HG03439 (cell line): ENCODE results near the gene ITSN2.

ENCODE experiments used
- ATAC-seq: cut with Tn5 transposase; IDR thresholded peaks from one replicate; pipeline ENCODE4 v1.9.1; 2021; ENCODE audit warnings: mild to moderate bottlenecking, moderate library complexity; ENCODE audit not compliant: unreplicated experiment

Gene ITSN2

GRCh38 chr2:24190503-24190902 is 169.8 kb downstream of the ITSN2 start:
- ATAC-seq: no peak

- ATAC-seq: no peak
Measured at GRCh38 chr2:24189551-24189950, 170.8 kb downstream of the ITSN2 start.

DNA sequence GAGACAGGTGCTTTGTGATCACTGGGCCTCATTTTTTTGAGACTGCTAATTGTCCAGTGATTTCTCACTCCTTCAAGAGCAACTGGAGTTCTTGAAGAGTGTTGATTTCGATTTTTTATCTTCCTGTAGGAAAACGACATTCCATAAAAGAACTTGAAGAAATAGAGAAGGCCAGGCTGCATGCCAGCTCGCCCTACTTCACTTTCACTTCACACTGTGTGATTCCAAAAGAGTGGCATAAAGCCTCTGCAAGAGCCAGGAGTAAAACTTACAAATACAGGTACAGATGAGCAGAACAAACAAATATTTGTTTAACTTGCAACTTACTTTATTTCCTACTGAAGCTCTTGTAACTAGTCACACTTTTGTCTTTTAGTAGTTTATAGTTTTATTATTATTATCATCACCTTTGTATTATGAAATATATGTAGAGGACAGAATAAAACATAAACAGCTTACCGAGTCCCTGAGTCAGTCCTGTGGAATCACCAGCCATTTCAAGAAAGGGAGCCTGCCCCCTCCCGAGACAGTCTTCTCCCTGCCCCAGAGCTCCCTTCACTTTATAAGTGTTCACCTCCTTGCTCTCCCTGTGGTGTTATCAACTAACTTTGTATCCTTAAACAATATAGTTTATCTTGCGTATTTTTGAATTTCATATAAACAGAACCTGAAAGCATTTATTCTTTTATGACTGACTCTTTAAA is 176.8 kb downstream of the ITSN2 start:
- no peak for ATAC-seq

DNA sequence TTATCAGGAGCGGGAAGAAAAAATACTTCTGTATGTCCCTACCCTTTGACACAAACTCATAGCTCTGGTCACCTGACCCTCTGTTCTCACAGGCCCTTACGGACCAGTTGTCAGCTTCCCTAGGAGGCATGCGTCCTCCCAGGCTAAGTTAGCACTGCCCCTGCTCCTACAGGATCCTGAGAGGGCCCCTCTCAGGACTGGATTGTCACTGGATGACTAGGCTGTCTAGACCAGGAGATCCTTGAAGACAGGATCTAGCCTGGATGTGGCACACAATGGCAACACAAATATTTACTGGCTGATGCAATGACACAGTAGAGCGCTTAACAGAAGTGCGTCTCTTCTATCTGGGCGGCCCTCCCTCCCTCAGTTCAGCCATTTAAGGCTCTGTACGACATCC is 177.8 kb downstream of the ITSN2 start:
- no peak for ATAC-seq

DNA sequence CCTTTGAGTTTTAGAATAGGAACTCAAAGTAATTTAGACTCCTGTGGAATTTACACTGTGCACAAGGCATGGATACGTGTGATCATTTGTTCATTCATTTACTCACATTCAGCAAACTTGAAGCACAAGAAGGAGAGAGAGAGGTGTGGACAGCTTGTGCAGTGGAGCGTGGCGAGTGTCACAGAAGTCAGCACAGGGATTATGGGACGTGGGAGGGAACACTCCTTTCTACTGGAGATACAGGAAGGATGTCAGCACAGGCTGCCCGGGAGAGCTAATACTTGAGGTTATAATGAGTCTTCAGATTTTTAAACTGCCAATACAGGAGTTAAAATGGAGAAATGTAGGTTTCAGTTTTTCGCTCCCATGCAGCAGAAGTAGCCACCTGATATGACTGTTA is 178.5 kb downstream of the ITSN2 start:
- ATAC-seq: no peak

- no peak for ATAC-seq
Measured at GRCh38 chr2:24179683-24180082, 180.7 kb downstream of the ITSN2 start.

GRCh38 chr2:24176326-24176725 is 184.0 kb downstream of the ITSN2 start:
- ATAC-seq: no peak

DNA sequence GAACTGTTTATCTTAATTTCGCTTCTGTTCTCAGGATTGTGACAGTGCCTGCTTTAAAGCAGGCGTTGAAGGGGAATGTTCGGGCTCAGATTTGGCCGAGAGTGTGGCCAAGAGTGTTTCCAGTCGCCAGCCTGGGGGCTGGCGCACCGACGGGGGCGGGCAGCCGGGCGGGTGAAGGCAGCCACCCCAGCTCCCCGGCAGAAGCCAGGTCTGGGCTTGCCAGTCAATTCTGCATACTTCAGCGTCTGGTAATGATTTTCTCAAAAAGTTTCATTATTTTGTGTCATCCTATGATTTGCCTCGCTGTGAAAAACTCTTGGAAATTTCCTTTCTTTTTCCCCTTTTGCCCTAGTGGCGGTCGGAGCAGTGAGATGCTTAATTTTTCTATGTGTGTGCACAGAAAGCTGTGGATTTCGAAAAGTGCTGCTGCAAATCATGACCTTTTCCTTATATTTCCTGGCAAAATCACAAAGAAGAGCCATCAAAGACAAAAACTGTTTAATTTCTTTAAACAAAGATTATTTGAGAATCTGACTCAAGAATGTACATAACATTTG is 184.6 kb downstream of the ITSN2 start:
- no peak for ATAC-seq

- ATAC-seq: no peak
Measured at GRCh38 chr2:24174851-24175277, 185.5 kb downstream of the ITSN2 start, which contains the start of gene FAM228A. TSS of gene FAM228A (plus strand) at chr2:24175053. CDS start at chr2:24175481, 428 bp downstream.

GRCh38 chr2:24169023-24169422 is 191.3 kb downstream of the ITSN2 start:
- ATAC-seq: no peak

- no peak for ATAC-seq
Measured at GRCh38 chr2:24164416-24164973, 195.8 kb downstream of the ITSN2 start.

GRCh38 chr2:24163601-24164000 is 196.7 kb downstream of the ITSN2 start:
- ATAC-seq: no peak

DNA sequence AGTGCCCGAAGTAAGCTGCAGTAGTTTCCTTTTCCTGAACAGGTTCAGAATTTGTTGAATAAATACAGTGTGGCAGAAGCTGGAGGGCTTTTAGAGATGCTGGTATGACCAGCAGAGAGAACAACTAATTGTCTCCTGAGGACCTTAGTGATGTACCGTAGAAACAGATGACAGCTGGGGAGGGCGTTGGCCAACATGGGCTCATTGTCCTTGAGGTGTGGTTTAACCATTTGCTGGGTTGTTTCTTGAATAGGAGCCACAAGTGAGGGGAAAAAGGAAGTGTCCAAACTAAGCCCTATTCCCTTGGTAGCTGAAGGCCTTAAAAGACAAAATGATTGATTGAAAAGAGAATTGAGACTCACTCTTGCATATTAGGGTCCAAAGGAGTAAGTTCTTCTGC is 197.2 kb downstream of the ITSN2 start:
- no peak for ATAC-seq

GRCh38 chr2:24162494-24162893 is 197.8 kb downstream of the ITSN2 start:
- no peak for ATAC-seq

GRCh38 chr2:24160761-24161160 is 199.6 kb downstream of the ITSN2 start:
- ATAC-seq: no peak

DNA sequence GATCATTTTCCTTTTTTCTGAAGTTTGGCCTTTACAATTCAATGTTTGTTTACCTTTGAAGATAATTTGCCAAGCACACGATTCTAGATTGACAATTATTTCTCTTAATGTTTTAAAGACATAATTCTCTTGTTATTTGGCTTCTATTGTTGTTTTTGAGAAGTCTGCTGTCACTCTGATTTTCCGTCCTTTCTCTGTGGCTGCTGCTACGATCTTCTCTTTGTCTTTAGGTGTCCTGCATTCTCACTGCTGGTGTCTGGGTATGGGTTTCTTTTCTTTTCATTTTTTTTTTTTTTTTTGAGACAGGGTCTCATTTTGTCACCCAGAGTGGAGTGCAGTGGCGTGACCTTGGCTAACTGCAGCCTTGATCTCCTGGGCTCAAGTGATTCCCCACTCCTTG is 200.6 kb downstream of the ITSN2 start:
- no peak for ATAC-seq

- ATAC-seq: no peak
Measured at GRCh38 chr2:24158131-24158530, 202.2 kb downstream of the ITSN2 start.

DNA sequence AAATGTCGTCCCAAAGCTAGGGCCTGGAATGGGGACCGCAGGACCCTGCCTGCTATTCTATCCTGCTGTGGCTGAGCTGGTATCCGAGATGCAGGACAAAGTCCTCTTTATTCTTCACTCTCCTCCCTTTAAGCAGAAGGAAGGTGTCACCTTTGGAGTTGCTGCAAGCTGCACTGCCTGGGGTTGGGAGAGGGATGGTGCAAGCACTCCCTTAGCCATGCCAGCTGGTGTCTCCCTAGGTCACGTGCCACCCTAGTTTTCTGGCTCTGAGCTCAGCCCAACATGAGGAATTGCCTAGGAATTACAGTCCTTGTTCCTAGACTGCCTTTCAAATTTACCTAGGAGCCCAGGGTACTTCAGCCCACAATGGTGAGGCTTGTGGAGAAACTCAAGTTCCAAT is 206.9 kb downstream of the ITSN2 start:
- no peak for ATAC-seq
